Measurements from ENCODE around the gene NPEPL1. TPM values are rescaled to one million over a fixed set of nuclear protein-coding genes. Genes with fewer than 3 reads are reported as not detected.

Gene NPEPL1
- total RNA-seq, 1 experiment from 2014 or later, result 31.1 TPM

GRCh38 chr20:58744836-58745235 is 52.2 kb downstream of the NPEPL1 start:
- no peaks in the 10 kb centered on the region for H3K9me3 ChIP-seq (ENCODE audit: control insufficient read depth, low read depth, low read length)
- no peak for DNase-seq
- H2BK15ac ChIP-seq (ENCODE audit: low read depth, low read length), result no peak overlapping the region
- no peak overlapping the region for H3K4me2 ChIP-seq (ENCODE audit: insufficient read depth, insufficient read length, low read length)
- no peaks in the 10 kb centered on the region for H4K20me1 ChIP-seq (ENCODE audit: control insufficient read depth, insufficient read depth, insufficient read length)
- H3K56ac ChIP-seq (ENCODE audit: insufficient read length, low read depth, low read length), result no peak overlapping the region
- H4K8ac ChIP-seq (replicated peaks; ENCODE audit: insufficient read length, low read depth, low read length), result no peak overlapping the region
- H3K9ac ChIP-seq (ENCODE audit: extremely low read depth, insufficient read length, low read length), result no peak overlapping the region
- no peak overlapping the region for H2BK20ac ChIP-seq (ENCODE audit: low read depth, low read length, poor library complexity, severe bottlenecking)
- H3K79me1 ChIP-seq (ENCODE audit: insufficient read depth, low read depth, low read length, poor library complexity, severe bottlenecking), result no peaks in the 10 kb centered on the region
- H3K36me3 Mint-ChIP-seq (ENCODE audit: insufficient read depth in 1 of 3, low read depth in 3 of 3), result no peaks in the 10 kb centered on the region
- no peak overlapping the region for H4K91ac ChIP-seq (ENCODE audit: insufficient read length, low read depth, low read length)
- H3K4me3 Mint-ChIP-seq, result no peak overlapping the region
- H3K27ac ChIP-seq (ENCODE audit: insufficient read length, low read depth, low read length), result no peak overlapping the region
- H3K4me1 Mint-ChIP-seq, result peaks cover 0 to 8% of the 10 kb centered on the region in 2 experiments; a peak in 3 of 4 replicates
- no peaks in the 10 kb centered on the region for H3K23me2 ChIP-seq (ENCODE audit: insufficient read length, low read depth, low read length, poor library complexity, severe bottlenecking)
- no peak overlapping the region for H3K18ac ChIP-seq (ENCODE audit: insufficient read length, low read depth, low read length)
- H3K79me2 ChIP-seq (ENCODE audit: insufficient read depth, low read length), result no peaks in the 10 kb centered on the region
- H2AK5ac ChIP-seq (ENCODE audit: insufficient read length, low read length), result no peak overlapping the region
- H3T11ph ChIP-seq (ENCODE audit: low read length), result no peak overlapping the region
- H3K9me3 Mint-ChIP-seq, result peaks cover 0 to 4% of the 10 kb centered on the region in 2 experiments; a peak in 3 of 5 replicates
- H3K4ac ChIP-seq (ENCODE audit: low read depth, low read length), result no peak overlapping the region
- no peak overlapping the region for H3K27ac Mint-ChIP-seq
- TF ChIP-seq CTCF (conservative IDR thresholded peaks at IDR 0.05), result no peak
- H2AFZ ChIP-seq (ENCODE audit: low read length), result no peak overlapping the region
- H3K23ac ChIP-seq (ENCODE audit: insufficient read length, low read depth, low read length), result no peak overlapping the region
- no peak overlapping the region for H2BK12ac ChIP-seq (ENCODE audit: insufficient read length, low read depth, low read length)
- H3K14ac ChIP-seq (ENCODE audit: insufficient read depth, low read length), result no peak overlapping the region
- no CpG with 5 or more reads among the region's 1 CpG for WGBS (ENCODE audit: extremely low coverage, insufficient read length, low lambda C conversion rate)
- no peak overlapping the region for H4K5ac ChIP-seq (ENCODE audit: insufficient read length, low read depth, low read length)
- H3K27me3 ChIP-seq (ENCODE audit: insufficient read depth, low read length), result no peaks in the 10 kb centered on the region
- no peaks in the 10 kb centered on the region for H3K4me1 ChIP-seq (ENCODE audit: insufficient read depth, low read length)
- H3K27me3 Mint-ChIP-seq (ENCODE audit: low read depth), result peaks cover 63% of the 10 kb centered on the region
- no peak overlapping the region for H2BK120ac ChIP-seq (ENCODE audit: low read depth, low read length, poor library complexity, severe bottlenecking)
- H2BK5ac ChIP-seq (ENCODE audit: insufficient read length, low read length), result no peak overlapping the region

Measured in H9 (cell line).